Stimulated activated CD8-positive, alpha-beta memory T cell treated with anti-CD3 and anti-CD28 coated beads, Interleukin-15, amount 100 ng/mL, for 24 hours (primary cell): ENCODE results near the gene MYMX.

Source experiments
- DNase-seq: peaks from one replicate; pipeline ENCODE4 v3.0.0-alpha.2; 2020; ENCODE audit warnings: low read depth

MYMX gene

DNA sequence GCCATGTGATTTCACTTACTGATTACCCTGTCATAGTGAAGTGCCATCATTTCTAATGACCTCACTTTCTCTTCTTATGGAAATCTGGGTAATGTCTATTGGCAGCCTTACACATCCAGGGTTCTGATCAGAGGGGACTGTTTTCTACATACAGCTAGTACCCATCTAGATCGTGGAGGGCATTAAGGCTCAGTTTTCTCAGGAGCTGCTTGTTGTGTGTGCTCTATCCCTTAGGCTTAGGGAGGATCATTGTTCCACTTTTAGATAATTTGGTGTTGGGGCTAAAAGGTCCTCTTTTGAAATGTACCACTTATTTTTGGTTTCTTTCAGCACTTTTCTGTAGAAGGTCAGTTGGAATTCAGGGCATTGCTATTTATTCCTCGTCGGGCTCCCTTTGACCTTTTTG is 34.0 kb downstream of the MYMX start:
- DNase-seq, result no peak

DNA sequence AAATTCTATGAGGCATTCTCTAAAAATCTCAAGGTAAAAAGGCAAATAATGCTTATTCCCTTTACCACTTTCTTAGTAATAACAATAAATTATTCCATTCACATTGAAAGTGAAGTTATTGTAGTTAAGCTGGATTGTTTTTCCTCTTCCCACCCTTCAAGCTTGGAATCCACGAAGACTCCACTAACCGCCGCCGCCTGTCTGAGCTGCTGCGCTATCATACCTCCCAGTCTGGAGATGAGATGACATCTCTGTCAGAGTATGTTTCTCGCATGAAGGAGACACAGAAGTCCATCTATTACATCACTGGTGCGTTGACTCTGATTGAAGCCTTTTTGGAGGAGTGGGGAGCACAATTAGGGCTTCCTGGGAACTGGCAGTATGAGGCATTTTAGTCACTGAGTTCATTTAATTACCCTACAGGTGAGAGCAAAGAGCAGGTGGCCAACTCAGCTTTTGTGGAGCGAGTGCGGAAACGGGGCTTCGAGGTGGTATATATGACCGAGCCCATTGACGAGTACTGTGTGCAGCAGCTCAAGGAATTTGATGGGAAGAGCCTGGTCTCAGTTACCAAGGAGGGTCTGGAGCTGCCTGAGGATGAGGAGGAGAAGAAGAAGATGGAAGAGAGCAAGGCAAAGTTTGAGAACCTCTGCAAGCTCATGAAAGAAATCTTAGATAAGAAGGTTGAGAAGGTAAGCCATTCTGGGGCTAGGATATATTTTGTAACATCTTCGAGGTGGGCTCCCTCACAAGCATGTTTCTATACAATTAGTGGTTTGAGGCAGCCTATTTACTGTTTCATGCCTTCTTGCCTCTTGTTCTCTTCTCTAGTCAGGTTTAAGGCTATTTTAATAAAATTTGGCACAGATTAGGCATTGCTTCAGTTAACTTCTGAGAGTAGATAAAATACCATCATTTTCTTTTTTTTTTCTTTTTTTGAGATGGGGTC is 35.1 kb downstream of the MYMX start:
- no peak for DNase-seq

DNA sequence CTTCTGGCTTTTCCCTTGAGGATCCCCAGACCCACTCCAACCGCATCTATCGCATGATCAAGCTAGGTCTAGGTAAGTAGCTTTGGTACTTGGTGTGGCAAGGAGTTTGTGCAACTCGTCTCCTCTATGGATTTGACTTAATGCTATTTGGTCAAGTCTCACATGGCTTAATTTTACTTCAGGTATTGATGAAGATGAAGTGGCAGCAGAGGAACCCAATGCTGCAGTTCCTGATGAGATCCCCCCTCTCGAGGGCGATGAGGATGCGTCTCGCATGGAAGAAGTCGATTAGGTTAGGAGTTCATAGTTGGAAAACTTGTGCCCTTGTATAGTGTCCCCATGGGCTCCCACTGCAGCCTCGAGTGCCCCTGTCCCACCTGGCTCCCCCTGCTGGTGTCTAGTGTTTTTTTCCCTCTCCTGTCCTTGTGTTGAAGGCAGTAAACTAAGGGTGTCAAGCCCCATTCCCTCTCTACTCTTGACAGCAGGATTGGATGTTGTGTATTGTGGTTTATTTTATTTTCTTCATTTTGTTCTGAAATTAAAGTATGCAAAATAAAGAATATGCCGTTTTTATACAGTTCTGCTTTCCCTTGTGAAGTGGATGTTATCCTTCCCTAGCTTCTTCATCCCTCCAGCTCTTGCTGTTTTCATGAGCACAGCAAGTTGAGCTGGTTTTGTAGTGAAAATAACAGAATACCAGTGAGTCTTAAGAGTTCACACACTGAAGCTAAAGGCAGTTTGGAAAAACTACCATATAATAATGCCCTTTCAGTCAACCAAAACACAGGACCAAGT is 36.8 kb downstream of the MYMX start:
- no peak for DNase-seq

DNA sequence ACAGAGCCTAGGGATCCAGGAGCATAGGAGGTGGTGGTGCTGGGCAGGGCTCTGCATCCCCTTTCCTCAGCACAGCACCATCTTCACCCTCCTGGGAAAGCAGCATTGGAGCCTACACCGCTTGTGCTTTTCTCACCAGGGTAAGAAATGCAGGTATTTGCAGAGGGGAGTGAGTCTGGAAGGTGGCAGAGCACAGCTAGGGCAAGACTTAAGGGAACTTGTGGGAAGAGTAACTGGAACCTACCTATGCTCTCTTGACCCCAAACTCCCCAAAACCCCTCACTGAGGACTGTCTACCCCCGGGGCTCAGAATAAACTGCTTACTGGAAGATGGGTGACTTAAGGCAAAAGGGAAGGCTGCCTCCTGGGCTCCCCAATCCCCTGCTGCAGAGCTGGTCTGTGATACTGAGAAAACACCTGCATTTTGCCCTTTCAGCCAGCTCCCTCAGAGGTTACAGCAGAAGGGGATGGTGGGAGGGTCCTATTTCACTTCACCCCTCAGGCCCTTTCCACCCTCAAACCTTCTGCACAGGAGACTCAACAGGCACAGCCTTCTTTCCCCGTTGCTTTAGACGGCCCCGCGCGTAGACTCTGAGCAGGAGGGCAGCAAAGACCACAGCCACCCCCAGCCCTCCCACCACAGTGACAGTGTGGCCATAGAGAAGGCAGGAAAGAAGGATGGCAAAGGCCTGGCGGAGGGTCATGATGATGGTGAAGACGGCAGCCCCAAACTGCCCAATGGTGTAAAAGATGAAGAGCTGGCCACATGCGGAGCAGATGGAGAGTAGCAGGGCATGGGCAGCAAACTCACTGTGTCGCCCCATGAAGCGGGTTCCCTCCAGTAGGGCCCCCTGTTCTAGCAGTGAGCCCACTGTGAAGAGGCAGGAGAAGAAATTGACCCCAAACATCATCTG is 37.7 kb downstream of the MYMX start:
- no peak for DNase-seq

DNA sequence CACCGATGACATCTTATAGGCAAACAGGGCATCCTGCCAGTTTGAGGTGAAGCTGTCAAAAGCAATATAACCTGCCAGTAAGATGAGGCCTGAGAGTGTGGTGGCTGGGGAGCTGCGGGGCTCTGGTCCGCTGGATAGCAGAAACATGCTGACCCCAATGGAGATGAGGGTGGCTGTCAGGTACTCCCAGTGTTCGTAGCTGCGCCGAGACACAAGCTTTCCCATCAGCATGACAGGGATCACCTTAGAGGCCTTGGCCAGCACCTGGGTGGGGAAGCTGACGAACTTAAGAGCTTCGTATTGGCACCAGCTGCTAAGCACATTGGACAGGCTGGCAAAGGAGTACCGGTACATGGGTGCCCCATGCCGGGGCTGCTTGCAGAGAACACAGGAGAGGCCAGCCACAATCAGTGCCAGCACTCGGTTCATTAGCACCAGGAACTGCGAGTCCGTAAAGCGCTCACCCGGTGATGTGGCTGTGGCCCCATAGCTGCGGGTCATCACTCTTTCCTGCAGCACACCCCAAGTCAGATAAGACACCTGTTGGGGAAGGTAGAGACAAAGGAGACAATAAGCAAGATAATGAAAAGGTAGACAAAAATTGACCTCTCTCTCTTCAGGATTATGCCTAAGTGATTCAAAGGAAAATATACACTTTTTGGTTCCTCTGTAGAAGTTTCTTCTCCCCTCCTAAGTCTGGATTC is 38.5 kb downstream of the MYMX start:
- DNase-seq, result no peak

DNA sequence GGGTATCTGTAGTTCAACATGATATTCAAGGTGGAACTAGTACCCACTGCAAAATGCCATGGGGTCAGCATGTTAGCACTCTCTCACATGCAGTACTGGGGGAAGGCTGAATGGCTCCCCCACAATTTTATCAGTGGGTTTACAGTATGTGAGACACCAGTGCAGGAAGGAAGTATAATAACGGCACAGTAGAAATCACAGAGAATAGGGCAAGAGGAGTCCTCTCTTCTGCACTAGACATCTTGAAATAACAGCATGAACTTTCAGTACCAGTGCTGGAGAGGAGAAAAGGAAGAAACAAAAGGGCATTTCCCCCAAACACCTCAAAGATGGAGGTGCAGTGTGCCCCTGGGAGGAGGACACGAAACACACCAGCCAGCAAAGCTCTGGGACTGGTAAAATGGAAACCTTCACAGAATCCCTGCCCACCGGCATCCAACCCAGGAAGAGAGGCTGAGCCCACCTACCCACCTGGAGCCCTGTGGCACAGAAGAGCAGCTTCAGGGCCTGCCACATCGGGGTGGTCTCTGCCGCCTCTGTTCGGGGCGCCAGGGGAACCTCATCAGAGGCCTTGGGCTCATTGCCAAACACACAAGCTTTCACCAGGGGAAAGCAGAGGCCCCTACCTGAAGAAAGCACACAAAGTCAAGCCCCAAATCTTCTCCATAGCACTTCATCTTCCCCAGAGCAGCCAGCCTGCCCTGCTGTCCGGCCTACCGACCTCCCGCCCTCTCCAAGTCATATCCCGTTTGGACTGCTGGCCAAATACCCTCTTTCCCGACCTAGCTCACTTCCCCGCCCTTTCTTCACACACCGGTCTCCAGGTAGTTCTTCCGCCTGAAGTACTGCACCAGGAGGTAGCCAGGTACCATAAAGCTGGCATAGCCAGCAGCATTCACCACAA is 39.4 kb downstream of the MYMX start:
- DNase-seq, result no peak

DNA sequence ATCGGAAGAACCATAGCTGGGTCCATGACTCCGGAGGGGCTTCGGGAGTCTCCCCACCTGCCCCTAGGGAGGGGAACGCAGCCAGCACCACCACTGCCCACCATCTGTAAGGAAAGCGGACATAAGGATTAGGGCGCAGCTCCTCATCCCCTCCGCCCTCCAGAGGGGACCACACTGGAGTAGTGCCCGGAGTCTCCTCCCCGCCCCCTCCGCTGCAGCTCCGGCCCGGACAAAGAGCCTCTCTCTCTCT is 40.0 kb downstream of the MYMX start:
- DNase-seq, result no peak

DNA sequence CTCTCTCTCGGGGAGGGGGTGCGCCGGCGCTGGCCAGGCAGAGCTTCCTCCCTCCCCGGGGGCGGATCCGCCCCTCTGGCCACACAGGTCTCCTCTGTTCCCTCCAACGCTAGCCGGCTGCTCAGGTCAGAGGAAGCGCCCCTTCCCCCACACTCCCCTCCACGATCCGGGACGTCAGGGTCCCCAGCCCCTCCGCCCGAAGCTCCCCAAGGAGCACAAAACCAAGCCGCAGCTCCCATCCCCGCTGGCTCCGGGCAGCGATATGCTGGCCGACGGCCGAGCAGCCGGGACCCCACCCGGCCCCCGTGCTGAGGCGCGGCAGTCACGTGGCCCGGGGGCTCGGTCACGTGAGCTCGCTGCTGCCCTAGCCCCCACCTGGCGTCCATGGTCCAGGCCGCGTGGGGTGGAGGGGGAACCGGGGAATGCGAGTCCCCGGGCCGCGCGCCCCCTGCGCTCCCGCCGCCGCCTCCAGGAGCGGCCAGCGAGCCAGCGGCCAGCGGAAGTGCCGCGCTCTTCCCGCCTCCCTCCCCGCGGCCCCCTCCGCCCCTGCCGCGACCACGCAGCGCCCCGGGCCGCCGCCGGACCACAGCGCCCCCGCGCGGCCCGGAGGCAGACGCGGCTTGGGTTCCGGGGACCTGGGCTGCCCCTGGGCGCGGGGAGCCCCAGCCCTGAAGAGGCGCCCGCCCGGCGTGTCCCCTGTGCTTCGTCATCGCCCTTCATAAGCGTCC is 40.5 kb downstream of the MYMX start, which contains the start of gene SLC35B2:
Gene SLC35B2 (minus strand): TSS at position 504 of the 728 bp plus-strand sequence. CDS start 118 bp downstream, at position 386.
- peak; percentile 48 for DNase-seq

DNA sequence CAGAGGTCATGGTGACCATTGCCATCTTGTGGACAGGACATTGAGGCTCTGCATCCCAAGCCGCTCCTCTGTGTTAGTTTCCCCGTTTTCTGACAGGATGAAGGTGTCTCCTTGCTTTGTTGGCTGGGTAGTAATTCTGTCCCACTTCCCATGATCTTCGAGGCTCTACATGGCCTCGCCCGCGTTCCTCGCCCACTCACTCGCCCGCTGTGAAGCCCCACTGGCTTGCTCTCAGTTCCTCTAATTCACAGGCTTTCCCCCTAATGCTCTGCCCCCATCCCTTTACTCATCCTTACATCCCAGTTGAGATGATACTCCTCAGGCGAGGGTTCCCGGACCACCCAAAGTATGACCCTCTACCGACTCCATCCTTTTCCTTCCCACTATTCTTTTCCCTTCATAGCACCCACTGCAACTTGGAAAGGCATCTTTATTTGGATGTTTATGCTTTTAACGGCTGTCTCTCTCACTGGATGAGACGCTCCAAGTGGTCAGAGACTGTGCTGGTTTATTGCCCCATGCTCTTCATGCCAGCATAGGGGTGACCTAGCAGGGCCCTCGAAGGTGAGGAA is 41.1 kb downstream of the MYMX start:
- no peak for DNase-seq

DNA sequence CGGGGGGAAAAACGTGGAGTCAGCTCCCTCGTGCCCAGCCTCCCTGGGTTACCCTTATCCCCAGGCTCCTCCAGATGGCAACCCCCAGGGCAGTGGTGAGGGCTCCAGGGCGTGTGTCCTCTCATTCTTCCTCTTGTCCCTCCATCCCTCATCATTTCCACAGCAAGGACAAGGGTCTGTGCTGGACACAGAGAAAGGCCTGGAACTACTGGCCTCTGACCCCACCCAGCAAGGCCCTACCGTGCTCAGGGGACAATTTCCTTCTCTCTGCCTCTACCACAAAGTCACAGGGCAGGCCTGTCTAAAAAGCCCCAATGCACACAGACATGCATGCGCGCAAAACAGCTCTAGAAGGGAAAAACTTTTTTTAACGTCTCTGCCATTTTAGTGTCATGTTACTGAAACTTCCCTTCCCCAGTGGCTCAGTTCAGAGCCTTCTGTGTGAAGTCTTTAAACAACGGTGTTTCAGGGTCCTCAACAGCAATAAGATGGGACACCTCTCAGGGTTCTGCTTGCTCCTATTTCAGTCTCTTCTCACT is 41.7 kb downstream of the MYMX start:
- no peak for DNase-seq

DNA sequence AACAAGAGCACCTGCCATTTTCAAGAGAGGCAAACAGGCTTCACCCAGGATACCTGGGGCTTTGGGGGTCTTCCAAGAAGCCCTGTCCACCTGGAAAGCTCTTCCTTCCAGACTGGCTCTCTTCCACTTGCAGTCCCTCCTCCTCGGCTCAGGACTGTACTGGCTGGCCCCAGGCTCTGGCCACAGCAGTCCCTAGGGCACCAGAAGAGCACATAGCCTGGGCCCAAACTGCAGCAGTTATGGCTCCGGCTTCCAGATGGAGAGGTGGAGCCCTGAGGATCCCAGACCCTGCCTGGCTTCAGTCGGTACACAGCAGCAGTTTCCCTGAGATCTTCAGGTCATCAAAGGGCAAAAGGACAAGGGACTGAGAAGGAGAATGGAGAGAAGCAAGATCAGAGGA is 42.2 kb downstream of the MYMX start:
- DNase-seq, result no peak

DNA sequence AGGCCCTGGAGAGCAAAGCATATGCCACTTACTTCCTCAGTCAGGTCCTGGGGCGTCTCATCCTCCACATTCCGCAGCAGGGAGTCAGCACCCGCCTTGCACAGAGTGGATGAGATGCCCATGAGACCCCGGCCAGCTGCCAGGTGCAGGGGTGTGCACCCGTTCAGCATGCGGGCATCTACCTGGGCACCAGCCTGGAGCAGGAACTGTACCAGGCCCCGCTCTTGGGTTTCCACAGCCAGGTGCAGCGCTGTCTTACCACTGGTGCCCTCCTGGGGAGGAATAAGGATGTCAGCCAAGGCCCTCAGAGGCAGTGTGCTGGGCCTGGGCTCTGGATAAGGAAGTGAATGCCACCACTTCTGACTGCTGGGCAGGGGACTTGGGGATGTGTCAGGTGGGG is 43.3 kb downstream of the MYMX start:
- DNase-seq, result no peak

DNA sequence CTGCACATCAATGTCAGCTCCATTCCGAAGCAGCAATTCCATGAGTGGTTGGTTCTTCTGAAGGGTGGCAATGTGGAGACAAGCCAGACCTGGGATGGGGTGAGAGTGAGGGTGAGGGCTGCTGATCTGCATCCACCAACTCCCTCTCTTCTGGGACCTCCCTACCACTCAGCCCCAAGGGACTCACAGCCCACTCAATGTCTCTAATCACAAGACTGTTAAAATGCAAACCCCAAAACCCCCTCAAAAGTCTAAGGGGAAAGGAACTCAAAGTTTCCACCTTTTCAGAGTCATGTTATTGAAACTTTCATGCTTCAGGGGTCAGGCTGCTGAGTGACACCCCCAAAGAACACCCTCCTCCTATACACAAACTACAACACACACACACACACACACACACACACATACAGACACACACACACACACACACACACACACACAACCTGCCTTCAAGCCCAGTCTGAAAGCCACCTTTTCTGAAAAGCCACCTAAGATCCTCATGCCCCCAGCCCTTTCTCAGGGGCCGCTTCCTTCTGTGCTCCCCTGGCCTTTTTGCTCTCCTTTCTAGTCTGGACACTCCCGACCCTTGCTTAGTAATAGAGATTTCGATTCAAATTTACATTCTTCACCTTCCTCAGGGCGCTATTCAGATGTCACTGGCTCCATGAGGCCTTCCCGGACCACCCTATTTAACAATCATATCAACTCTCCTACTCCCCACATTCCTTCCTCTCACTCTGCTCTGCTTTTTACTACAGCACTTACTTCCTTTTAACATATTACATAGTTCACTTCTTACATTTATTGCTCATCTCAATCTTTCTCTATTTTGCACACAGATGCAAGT is 43.9 kb downstream of the MYMX start:
- no peak for DNase-seq

DNA sequence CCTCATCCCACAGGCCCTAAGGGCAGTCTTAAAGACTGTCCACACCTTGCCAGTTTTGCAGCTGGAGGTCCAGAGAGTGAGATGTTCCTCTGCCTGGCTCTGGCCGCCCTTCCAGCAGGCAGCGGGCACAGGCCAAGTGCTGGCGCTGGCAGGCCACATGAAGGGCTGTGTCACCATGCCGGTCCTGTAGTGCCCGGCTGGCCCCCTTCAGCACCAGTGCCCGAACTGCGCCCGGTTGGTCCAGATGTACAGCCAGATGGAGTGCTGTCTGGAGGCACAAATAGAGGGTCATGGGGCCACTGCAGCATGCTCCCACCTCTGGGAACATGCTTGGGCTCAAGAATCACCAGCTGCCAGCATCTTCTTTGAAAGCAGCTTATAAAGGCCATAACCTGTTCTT is 44.9 kb downstream of the MYMX start:
- no peak for DNase-seq

DNA sequence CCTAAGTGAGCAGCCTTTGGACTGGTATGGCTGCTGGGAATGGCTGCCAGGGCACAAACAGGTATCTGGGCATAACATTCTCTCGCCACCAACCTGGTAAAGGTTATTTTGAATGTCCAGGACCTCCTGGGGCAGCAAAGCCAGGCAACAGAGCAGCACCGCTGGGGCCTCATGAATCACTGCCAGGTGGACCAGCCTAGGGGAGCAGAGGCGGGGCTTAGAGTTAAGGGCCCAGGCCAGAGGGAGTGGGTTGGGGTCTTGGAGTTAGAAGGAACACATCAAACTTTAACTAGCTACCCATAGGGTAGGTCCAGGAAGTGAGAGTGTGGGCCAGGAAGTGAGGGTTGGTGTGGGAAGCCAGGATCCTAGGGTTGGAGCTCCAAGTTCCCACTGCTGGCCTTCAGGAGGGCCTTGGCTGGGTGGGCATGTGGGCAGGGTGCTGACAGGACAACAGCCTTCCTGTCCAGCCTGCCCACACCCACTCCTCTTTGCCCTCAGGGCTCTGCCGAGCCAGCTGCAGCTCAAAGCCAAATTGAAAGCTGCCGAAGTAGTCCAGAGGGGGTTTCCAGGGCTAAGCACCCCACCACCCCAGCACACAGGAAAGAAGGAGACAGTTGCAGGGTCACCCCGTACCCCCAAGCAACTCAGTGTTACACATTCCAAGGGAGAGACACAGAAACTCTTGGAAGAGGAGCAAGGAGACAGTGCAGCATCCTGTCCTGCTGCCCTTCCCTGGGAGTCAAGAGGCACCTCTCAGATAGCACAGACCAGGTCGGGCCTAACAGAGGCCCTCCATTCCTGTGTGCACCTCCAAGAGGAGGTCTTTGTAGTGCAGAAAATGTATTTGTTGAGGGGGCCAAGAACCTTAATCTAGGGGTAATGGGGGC is 46.0 kb downstream of the MYMX start:
- DNase-seq, result no peak

DNA sequence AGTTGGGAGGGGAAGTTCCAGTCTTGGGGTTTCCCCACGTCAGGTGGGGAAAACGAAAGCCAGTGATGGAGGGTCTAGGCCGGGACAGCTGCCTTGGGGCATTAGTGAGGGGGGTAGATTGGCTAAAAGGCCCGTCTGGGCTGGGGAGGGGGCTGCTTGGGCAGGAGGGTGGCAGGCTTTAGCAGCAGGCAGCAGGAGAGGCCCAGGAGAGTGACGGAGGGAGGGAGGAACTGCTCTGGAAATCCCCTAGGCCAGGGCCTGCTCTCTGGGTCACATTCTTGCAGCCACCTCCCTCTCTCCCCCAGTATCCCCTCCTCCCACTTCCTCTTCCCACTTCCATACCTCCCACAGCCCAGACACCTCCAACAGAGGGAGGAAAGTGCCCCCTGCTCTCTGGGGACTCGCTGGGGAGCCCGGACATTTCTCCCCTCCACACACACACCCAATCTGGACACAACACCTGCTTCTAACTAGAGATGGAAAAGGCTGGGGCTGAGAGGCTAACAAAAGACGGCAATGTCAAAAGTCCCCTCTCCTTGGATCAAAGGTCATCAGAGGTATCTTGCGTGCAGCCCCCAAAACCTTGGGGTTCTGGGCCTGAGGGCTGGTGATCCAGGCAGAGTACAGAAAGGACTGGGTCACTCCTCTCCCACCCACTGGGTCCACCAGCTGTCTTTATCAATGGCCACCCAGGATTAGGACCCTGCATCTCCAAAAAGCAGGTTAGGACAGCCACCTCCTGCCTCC is 46.8 kb downstream of the MYMX start:
- no peak for DNase-seq
